Endothelial cell of umbilical vein (primary cell): ENCODE measurements around the gene RNF175. TPM values are rescaled to one million over a fixed set of nuclear protein-coding genes. Genes with fewer than 3 reads are reported as not detected.

Experiments
- BruUV-seq: library from RNA; stranded (reverse); fragments of 400-500 nt; replicated peaks from 2 replicates; lab custom pipeline; 2021; lab: Mats Ljungman, UMichigan
- CTCF ChIA-PET: fragments of 300-600, 350-600 bp; sonication (Branson Sonifier 250); formaldehyde crosslinking; loops from one replicate; lab custom pipeline; 2021; ENCODE audit warnings: antibody characterized with exemption, inconsistent platforms; lab: Charles Lee
- POLR2A ChIA-PET: fragments of 300-600, 350-600 bp; sonication (Branson Sonifier 250); formaldehyde crosslinking; loops from one replicate; lab custom pipeline; 2021; ENCODE audit warnings: antibody characterized with exemption, inconsistent platforms; lab: Charles Lee
- DNase-seq: peaks from one replicate; pipeline ENCODE4 v3.0.0-alpha.2; 2011; ENCODE audit warnings: low read depth, low spot score
- FAIRE-seq: peaks from 2 replicates; lab custom pipeline; 2011; peaks lifted over from hg19 to GRCh38; lab: Jason Lieb, UNC
- H2AFZ ChIP-seq: 2 replicates; pipeline ENCODE4 v1.6.0; 2012; ENCODE audit warnings: low read depth, low read length, control low read depth, inconsistent platforms
- H3K27ac ChIP-seq: 2 replicates; pipeline ENCODE4 v1.5.1; 2011; ENCODE audit warnings: low read depth, mild to moderate bottlenecking, control low read depth, low read length, moderate library complexity; ENCODE audit not compliant: insufficient read depth
- H3K27me3 ChIP-seq, 2 experiments: 2 replicates each; pipeline versions ENCODE4 v1.6.0 to v1.6.1; 2011; ENCODE audit warnings: low read length in 2 of 2, mixed read lengths in 1 of 2; ENCODE audit not compliant: control insufficient read depth in 2 of 2, insufficient read depth in 2 of 2
- H3K36me3 ChIP-seq, 2 experiments: 2 replicates in 1 of 2; 3 replicates in 1 of 2; pipeline ENCODE4 v1.5.1; 2011; ENCODE audit warnings: low read length in 2 of 2, mild to moderate bottlenecking in 1 of 2, moderate library complexity in 1 of 2; ENCODE audit not compliant: control insufficient read depth in 2 of 2, insufficient read depth in 2 of 2; ENCODE audit errors: extremely low read depth in 1 of 2
- H3K4me1 ChIP-seq: 3 replicates; pipeline ENCODE4 v1.5.1; 2011; ENCODE audit warnings: mild to moderate bottlenecking, low read length; ENCODE audit not compliant: control insufficient read depth, insufficient read depth; ENCODE audit errors: extremely low read depth
- H3K4me2 ChIP-seq: 2 replicates; pipeline ENCODE4 v1.6.1; 2011; ENCODE audit warnings: low read length, control low read depth, mixed read lengths; ENCODE audit not compliant: insufficient read depth
- H3K4me3 ChIP-seq, 3 experiments: fragments of 200-600 bp in 1 of 3; sonication (generic), shearing (Covaris generic) in 1 of 3; replicated peaks in 1 of 3; 2 replicates each; pipeline ENCODE4 v1.5.1; 2011 to 2016; ENCODE audit warnings: control low read depth in 3 of 3, low read length in 3 of 3, mild to moderate bottlenecking in 2 of 3, inconsistent platforms in 1 of 3, low read depth in 1 of 3, moderate library complexity in 1 of 3; ENCODE audit not compliant: insufficient read depth in 1 of 3
- H3K79me2 ChIP-seq: 2 replicates; pipeline ENCODE4 v1.6.0; 2012; ENCODE audit warnings: low read length, inconsistent platforms; ENCODE audit not compliant: control insufficient read depth, insufficient read depth
- H3K9ac ChIP-seq: replicated peaks from 2 replicates; pipeline ENCODE3; 2011; ENCODE audit warnings: low read length, control low read depth; ENCODE audit not compliant: insufficient read depth; ENCODE audit errors: extremely low read depth
- H3K9me1 ChIP-seq: replicated peaks from 3 replicates; pipeline ENCODE4 v1.6.0; 2011; ENCODE audit warnings: mild to moderate bottlenecking, low read length; ENCODE audit not compliant: control insufficient read depth, insufficient read depth; ENCODE audit errors: extremely low read depth
- H3K9me3 ChIP-seq: replicated peaks from 2 replicates; pipeline ENCODE4 v1.5.1; 2012; ENCODE audit warnings: low read length, inconsistent platforms; ENCODE audit not compliant: control insufficient read depth, insufficient read depth
- H4K20me1 ChIP-seq: replicated peaks from 2 replicates; pipeline ENCODE3; 2011; ENCODE audit warnings: mild to moderate bottlenecking, low read length; ENCODE audit not compliant: control insufficient read depth, insufficient read depth; ENCODE audit errors: extremely low read depth
- EZH2 ChIP-seq: IDR thresholded peaks from 2 replicates; pipeline ENCODE4 v1.6.1; 2012; ENCODE audit warnings: borderline replicate concordance, low read depth, mild to moderate bottlenecking, moderate library complexity, low read length, inconsistent platforms; ENCODE audit not compliant: severe bottlenecking
- FOS ChIP-seq: IDR thresholded peaks from 2 replicates; pipeline ENCODE4 v1.6.1; 2011; ENCODE audit warnings: mild to moderate bottlenecking, low read length, moderate library complexity, borderline replicate concordance; ENCODE audit not compliant: insufficient read depth
- GATA2 ChIP-seq: IDR thresholded peaks from 2 replicates; pipeline ENCODE4 v1.7.0; 2011; ENCODE audit warnings: low read depth, mild to moderate bottlenecking, moderate library complexity, mixed read lengths, low read length; ENCODE audit not compliant: insufficient read length, insufficient read depth
- JUN ChIP-seq: IDR thresholded peaks from 2 replicates; pipeline ENCODE4 v1.6.1; 2011; ENCODE audit warnings: borderline replicate concordance, low read depth; ENCODE audit not compliant: insufficient read length, insufficient read depth
- MAX ChIP-seq: IDR thresholded peaks from 2 replicates; pipeline ENCODE4 v1.6.1; 2011; ENCODE audit not compliant: insufficient read depth, insufficient read length
- MYC ChIP-seq: IDR thresholded peaks from one replicate; pipeline ENCODE4 v1.6.1; 2011; ENCODE audit warnings: mild to moderate bottlenecking, low read depth, low read length
- POLR2A ChIP-seq: IDR thresholded peaks from 2 replicates; pipeline ENCODE4 v1.6.1; 2012; ENCODE audit warnings: low read depth, mild to moderate bottlenecking, control low read depth, low read length
- POLR2AphosphoS5 ChIP-seq: IDR thresholded peaks from 2 replicates; pipeline ENCODE4 v1.6.1; 2012; ENCODE audit warnings: low read depth, mild to moderate bottlenecking, control low read depth, low read length, moderate library complexity; ENCODE audit not compliant: insufficient read depth
- dilution Hi-C: fragments of 300-500 bp; cut with MboI; formaldehyde crosslinking; loops from one replicate; pipeline ENCODE4 v1.15.0; 2019; ENCODE audit warnings: low sequenced_read_pairs; ENCODE audit not compliant: extremely low pct_ligation_motif_present
- intact Hi-C: fragments of 100-400 bp; cut with micrococcal nuclease; formaldehyde crosslinking; loops from one replicate; pipeline ENCODE4 v1.10.0; 2022
- polyA plus RNA-seq, 4 experiments: library from polyadenylated mRNA; depleted of rRNA in 3 of 4; stranded (reverse) in 3 of 4; unstranded in 1 of 4; fragments of >200 nt; gene quantifications; 2 replicates each; pipeline versions ENCODE4 v1.2.1 to v1.2.3, GENCODE V29; 2011 to 2012; ENCODE audit warnings: missing spikeins in 1 of 4
- total RNA-seq: library from RNA; stranded (reverse); gene quantifications from 2 replicates; pipeline ENCODE4 v1.2.3, GENCODE V29; 2021
- TF ChIP-seq, protein P1 (sequence below), 2 donors: IDR thresholded peaks; 1 replicate in 1 of 2; 2 replicates in 1 of 2; pipeline ENCODE4 v1.5.1; 2011; ENCODE audit warnings: low read length in 2 of 2, mild to moderate bottlenecking in 2 of 2, moderate library complexity in 2 of 2, control low read depth in 1 of 2, inconsistent platforms in 1 of 2, low read depth in 1 of 2; ENCODE audit not compliant: insufficient read depth in 1 of 2; ENCODE audit errors: extremely low read depth in 1 of 2

Gene RNF175
- total and polyA plus RNA-seq, 2 donors (not counting 3 experiments of a cell fraction or from before 2014, with no cell fraction given), result not detected

DNA sequence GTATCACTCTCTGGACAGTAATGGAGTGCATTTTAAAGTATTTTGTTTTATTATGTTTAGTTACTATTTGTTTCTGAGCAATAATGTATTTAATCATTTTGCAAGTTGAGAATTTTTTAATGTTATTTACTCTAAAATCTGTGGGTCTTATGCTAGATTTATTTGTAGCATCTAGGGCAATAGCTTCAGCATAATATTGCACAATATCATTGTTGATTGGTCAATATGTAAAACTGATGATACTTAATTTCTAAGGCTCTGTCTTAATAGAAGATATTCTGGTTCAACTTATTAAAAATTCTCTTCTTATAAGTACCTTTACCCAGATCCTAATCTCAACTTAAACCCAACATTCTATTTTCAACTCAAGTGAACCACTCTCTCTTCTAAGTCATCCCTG is 17.6 kb upstream of the RNF175 start:
- no TSS peak for BruUV-seq
- Histone ChIP-seq H4K20me1 (no peaks in the 10 kb centered on the region), H3K79me2 (no peaks in the 10 kb centered on the region), H2AFZ (no peak overlapping the region), H3K27ac (no peak overlapping the region), H3K36me3 (no peaks in the 10 kb centered on the region), H3K4me2 (no peak overlapping the region), H3K9me1 (no peaks in the 10 kb centered on the region), H3K4me1 (no peaks in the 10 kb centered on the region), H3K9me3 (no peaks in the 10 kb centered on the region), H3K27me3 (peaks cover 0 to 2% of the 10 kb centered on the region in 2 experiments), H3K9ac (no peak overlapping the region), H3K4me3 (no peak overlapping the region)
- POLR2A ChIA-PET, result no interaction called here
- dilution Hi-C loops (no loop called here), intact Hi-C loops (no loop called here)
- no peak for DNase-seq
- TF ChIP-seq, protein P1, sequence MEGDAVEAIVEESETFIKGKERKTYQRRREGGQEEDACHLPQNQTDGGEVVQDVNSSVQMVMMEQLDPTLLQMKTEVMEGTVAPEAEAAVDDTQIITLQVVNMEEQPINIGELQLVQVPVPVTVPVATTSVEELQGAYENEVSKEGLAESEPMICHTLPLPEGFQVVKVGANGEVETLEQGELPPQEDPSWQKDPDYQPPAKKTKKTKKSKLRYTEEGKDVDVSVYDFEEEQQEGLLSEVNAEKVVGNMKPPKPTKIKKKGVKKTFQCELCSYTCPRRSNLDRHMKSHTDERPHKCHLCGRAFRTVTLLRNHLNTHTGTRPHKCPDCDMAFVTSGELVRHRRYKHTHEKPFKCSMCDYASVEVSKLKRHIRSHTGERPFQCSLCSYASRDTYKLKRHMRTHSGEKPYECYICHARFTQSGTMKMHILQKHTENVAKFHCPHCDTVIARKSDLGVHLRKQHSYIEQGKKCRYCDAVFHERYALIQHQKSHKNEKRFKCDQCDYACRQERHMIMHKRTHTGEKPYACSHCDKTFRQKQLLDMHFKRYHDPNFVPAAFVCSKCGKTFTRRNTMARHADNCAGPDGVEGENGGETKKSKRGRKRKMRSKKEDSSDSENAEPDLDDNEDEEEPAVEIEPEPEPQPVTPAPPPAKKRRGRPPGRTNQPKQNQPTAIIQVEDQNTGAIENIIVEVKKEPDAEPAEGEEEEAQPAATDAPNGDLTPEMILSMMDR (IDR thresholded peaks at IDR 0.05; ENCODE audit: extremely low read depth in 1 of 2, insufficient read depth in 1 of 2, low read depth in 1 of 2, low read length in 2 of 2), result no peak
- TF ChIP-seq MYC (no peak), POLR2A (no peak), EZH2 (no peak), POLR2AphosphoS5 (no peak), MAX (no peak), JUN (no peak), GATA2 (no peak), FOS (no peak)
- FAIRE-seq, result no peak
- CTCF ChIA-PET, result no interaction called here
